CD14-positive monocyte (primary cell): ENCODE results near the gene RABEPK. TPM values are rescaled to one million over a fixed set of nuclear protein-coding genes. Genes with fewer than 3 reads are reported as not detected.
"Not testable (repeated sequence)": the region's sequence is repeated elsewhere in the genome, so short reads cannot be mapped to it uniquely, and the experiment has no call there.

Source experiments
- DNase-seq, 3 donors: peaks; one replicate each; pipeline ENCODE4 v3.0.0-alpha.2; 2011 to 2022
- H2AFZ ChIP-seq: 2 replicates; pipeline ENCODE4 v1.6.0; 2012; ENCODE audit warnings: mild to moderate bottlenecking, low read depth, low read length, inconsistent platforms; ENCODE audit not compliant: insufficient read depth, poor library complexity, severe bottlenecking
- H3K27ac ChIP-seq, 2 donors: 1 replicate in 1 of 2; 2 replicates in 1 of 2; pipeline ENCODE4 v1.5.1; 2012 to 2013; ENCODE audit warnings: low read length in 2 of 2, control low read depth in 1 of 2, inconsistent platforms in 1 of 2, low read depth in 1 of 2, mild to moderate bottlenecking in 1 of 2
- H3K27me3 ChIP-seq, 2 donors: one replicate each; pipeline versions ENCODE4 v1.6.0 to v1.6.1; 2011 to 2013; ENCODE audit warnings: low read length in 2 of 2; ENCODE audit not compliant: control insufficient read depth in 2 of 2, insufficient read depth in 2 of 2
- H3K36me3 ChIP-seq, 2 donors: replicated peaks in 1 of 2; 1 replicate in 1 of 2; 2 replicates in 1 of 2; pipeline versions ENCODE4 v1.5.1 to v1.6.1; 2012 to 2013; ENCODE audit warnings: low read length in 2 of 2, control low read depth in 1 of 2, inconsistent platforms in 1 of 2, mild to moderate bottlenecking in 1 of 2; ENCODE audit not compliant: insufficient read depth in 2 of 2, control insufficient read depth in 1 of 2
- H3K4me1 ChIP-seq, 2 donors: 1 replicate in 1 of 2; 2 replicates in 1 of 2; pipeline versions ENCODE4 v1.5.1 to v1.6.1; 2012 to 2013; ENCODE audit warnings: low read length in 2 of 2, control low read depth in 1 of 2, inconsistent platforms in 1 of 2, mild to moderate bottlenecking in 1 of 2, moderate library complexity in 1 of 2; ENCODE audit not compliant: insufficient read depth in 2 of 2, control insufficient read depth in 1 of 2
- H3K4me2 ChIP-seq: replicated peaks from 2 replicates; pipeline ENCODE3; 2012; ENCODE audit warnings: low read length, moderate library complexity, mild to moderate bottlenecking; ENCODE audit not compliant: poor library complexity, severe bottlenecking; ENCODE audit errors: extremely low read depth
- H3K4me3 ChIP-seq, 3 experiments: fragments of 200-600 bp in 1 of 3; sonication (generic) in 1 of 3; replicated peaks in 1 of 3; 1 replicate in 2 of 3; 2 replicates in 1 of 3; pipeline ENCODE4 v1.5.1; 2011 to 2013; ENCODE audit warnings: low read length in 3 of 3, mild to moderate bottlenecking in 3 of 3, control low read depth in 2 of 3, low read depth in 2 of 3, inconsistent platforms in 1 of 3, moderate library complexity in 1 of 3
- H3K79me2 ChIP-seq: 2 replicates; pipeline ENCODE4 v1.6.0; 2012; ENCODE audit warnings: mild to moderate bottlenecking, control low read depth, inconsistent platforms, low read length, moderate library complexity; ENCODE audit not compliant: insufficient read depth
- H3K9ac ChIP-seq: 2 replicates; pipeline ENCODE4 v1.6.0; 2017; ENCODE audit warnings: low read length, mild to moderate bottlenecking; ENCODE audit not compliant: insufficient read depth, poor library complexity, severe bottlenecking
- H3K9me3 ChIP-seq, 2 donors: replicated peaks in 1 of 2; 1 replicate in 1 of 2; 2 replicates in 1 of 2; pipeline versions ENCODE4 v1.5.1 to v1.6.1; 2012 to 2013; ENCODE audit warnings: low read length in 2 of 2, control low read depth in 1 of 2; ENCODE audit not compliant: control insufficient read depth in 1 of 2, insufficient read depth in 1 of 2
- H4K20me1 ChIP-seq: 2 replicates; pipeline ENCODE4 v1.6.0; 2012; ENCODE audit warnings: mild to moderate bottlenecking, low read length, control low read depth, moderate library complexity; ENCODE audit not compliant: insufficient read depth
- H3K27ac Mint-ChIP-seq, 7 donors: one replicate each; pipeline ENCODE4 v1.8.0; 2020; ENCODE audit warnings: mild to moderate bottlenecking in 7 of 7, mixed read lengths in 7 of 7, moderate library complexity in 6 of 7, inconsistent platforms in 2 of 7
- H3K27me3 Mint-ChIP-seq, 3 donors: one replicate each; pipeline ENCODE4 v1.8.0; 2021 to 2022; ENCODE audit warnings: low read depth in 3 of 3, mild to moderate bottlenecking in 3 of 3, mixed read lengths in 3 of 3, moderate library complexity in 3 of 3, inconsistent platforms in 1 of 3
- H3K36me3 Mint-ChIP-seq, 2 donors: one replicate each; pipeline ENCODE4 v1.8.0; 2020; ENCODE audit warnings: mixed read lengths in 2 of 2, inconsistent platforms in 1 of 2, mild to moderate bottlenecking in 1 of 2
- H3K4me1 Mint-ChIP-seq: one replicate; pipeline ENCODE4 v1.8.0; 2020; ENCODE audit warnings: mild to moderate bottlenecking, mixed read lengths
- H3K4me3 Mint-ChIP-seq, 2 donors: one replicate each; pipeline ENCODE4 v1.8.0; 2020; ENCODE audit warnings: mild to moderate bottlenecking in 2 of 2, mixed read lengths in 2 of 2, moderate library complexity in 1 of 2
- H3K9me3 Mint-ChIP-seq, 7 donors: one replicate each; pipeline ENCODE4 v1.8.0; 2020 to 2022; ENCODE audit warnings: mixed read lengths in 7 of 7, mild to moderate bottlenecking in 6 of 7, moderate library complexity in 6 of 7, inconsistent platforms in 2 of 7
- WGBS: methylation state at CpG from one replicate; pipeline ENCODE4 v1.1.5; 2013; ENCODE audit warnings: missing lambda C conversion rate; ENCODE audit not compliant: insufficient coverage; 5-methylcytosine and 5-hydroxymethylcytosine counted together
- intact Hi-C, 2 donors: fragments of 100-400 bp; cut with micrococcal nuclease; formaldehyde crosslinking; loops; one replicate each; pipeline versions ENCODE4 v1.15.0 to v1.15.1; 2023
- polyA plus RNA-seq, 3 donors: library from polyadenylated mRNA; depleted of rRNA in 1 of 3; unstranded in 2 of 3; stranded (reverse) in 1 of 3; fragments of 300-500 nt in 2 of 3; fragments of >200 nt in 1 of 3; fragmentation: Illumina TruSeq in 2 of 3; gene quantifications; 1 replicate in 2 of 3; 2 replicates in 1 of 3; pipeline ENCODE4 v1.2.3, GENCODE V29; 2012 to 2021
- TF ChIP-seq, protein P1 (sequence below): fragments of 200-600 bp; IDR thresholded peaks from one replicate; pipeline ENCODE4 v1.8.0; 2022; ENCODE audit warnings: antibody characterized with exemption, mild to moderate bottlenecking

RABEPK gene
- polyA plus RNA-seq, 3 donors = 9.5 to 18.5 (median 17.5) TPM

DNA sequence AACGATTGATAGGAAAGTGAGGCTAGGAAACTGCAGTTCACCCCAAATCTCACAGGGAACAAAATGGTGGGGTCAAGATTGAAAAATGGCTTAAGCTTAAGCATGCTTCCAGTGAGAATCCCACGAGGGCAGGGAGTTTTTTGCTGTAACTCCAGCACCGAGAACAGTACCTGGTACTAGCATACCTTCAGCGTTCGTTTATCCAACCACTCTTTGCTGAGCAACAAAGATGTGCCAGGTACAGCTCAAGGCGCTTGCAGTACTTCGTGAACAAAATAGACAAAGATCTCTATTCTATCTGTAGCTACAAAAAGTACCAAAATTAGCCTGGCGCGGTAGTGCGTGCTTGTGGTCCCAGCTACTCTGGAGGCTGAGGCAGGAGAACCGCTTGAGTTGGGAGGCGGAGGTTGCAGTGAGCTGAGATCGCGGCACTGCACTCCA, 10.0 kb upstream of the RABEPK start:
- Mint-ChIP-seq H3K4me1 (peaks cover 35% of the 10 kb centered on the region), H3K36me3 (peaks cover 2 to 14% of the 10 kb centered on the region in 2 donors), H3K4me3 (peak overlapping the region; percentile 94 to 95), H3K9me3 (no peaks in the 10 kb centered on the region), H3K27ac (peak overlapping the region; percentile 86 to 95 (median 93)), H3K27me3 (peaks cover 0 to 1% (median 0%) of the 10 kb centered on the region in 3 donors)
- DNase-seq = no peak
- no peaks in the 10 kb centered on the region for H3K36me3 ChIP-seq
- peaks cover 15% of the 10 kb centered on the region for H4K20me1 ChIP-seq
- no peaks in the 10 kb centered on the region for H3K9me3 ChIP-seq
- H3K27me3 ChIP-seq = no peaks in the 10 kb centered on the region
- intact Hi-C loops = loop anchor here in 1 of 2 donors (10.0 kb wide), 1 partner anchor 74 kb away; the partner anchor contains the start of gene GAPVD1
- H3K27ac ChIP-seq = peak overlapping the region; percentile 88 to 95
- peaks cover 23 to 36% of the 10 kb centered on the region in 2 donors for H3K4me1 ChIP-seq
- H3K79me2 ChIP-seq = peaks cover 56% of the 10 kb centered on the region
- peak overlapping the region; percentile 95 for H3K4me2 ChIP-seq
- TF ChIP-seq, protein P1, sequence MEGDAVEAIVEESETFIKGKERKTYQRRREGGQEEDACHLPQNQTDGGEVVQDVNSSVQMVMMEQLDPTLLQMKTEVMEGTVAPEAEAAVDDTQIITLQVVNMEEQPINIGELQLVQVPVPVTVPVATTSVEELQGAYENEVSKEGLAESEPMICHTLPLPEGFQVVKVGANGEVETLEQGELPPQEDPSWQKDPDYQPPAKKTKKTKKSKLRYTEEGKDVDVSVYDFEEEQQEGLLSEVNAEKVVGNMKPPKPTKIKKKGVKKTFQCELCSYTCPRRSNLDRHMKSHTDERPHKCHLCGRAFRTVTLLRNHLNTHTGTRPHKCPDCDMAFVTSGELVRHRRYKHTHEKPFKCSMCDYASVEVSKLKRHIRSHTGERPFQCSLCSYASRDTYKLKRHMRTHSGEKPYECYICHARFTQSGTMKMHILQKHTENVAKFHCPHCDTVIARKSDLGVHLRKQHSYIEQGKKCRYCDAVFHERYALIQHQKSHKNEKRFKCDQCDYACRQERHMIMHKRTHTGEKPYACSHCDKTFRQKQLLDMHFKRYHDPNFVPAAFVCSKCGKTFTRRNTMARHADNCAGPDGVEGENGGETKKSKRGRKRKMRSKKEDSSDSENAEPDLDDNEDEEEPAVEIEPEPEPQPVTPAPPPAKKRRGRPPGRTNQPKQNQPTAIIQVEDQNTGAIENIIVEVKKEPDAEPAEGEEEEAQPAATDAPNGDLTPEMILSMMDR = no peak
- H3K4me3 ChIP-seq = peak overlapping the region; percentile 66 to 97 (median 94)
- peak overlapping the region; percentile 99 for H3K9ac ChIP-seq
- WGBS = 68% methylated on average over 8 of the region's 14 CpGs
- peak overlapping the region; percentile 95 for H2AFZ ChIP-seq

DNA sequence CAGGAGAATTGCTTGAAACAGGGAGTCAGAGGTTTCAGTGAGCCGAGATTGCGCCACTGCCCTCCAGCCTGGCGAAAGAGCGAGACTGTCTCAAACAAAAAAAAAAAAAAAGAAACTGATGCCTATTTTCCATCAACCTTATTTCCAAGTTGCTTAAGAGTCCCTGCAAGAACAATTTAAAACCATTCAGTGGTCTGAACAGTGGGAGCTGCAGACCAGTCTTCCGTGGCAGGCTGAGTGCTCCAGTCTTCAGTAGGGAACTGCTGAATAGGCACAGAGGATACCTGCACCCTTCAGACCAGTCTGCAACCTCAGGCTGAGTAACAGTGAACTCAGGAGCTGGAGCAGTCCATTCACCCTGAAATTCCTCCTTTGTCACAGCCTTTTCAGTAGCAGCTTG, 5.9 kb upstream of the RABEPK start:
- DNase-seq, H3K27me3 ChIP-seq, H3K9ac ChIP-seq, H3K9me3 ChIP-seq, H3K9me3 Mint-ChIP-seq, H3K36me3 ChIP-seq, H3K27ac ChIP-seq, H3K27me3 Mint-ChIP-seq, H3K4me2 ChIP-seq, H2AFZ ChIP-seq, H3K36me3 Mint-ChIP-seq, H3K4me3 ChIP-seq, H4K20me1 ChIP-seq: not testable (repeated sequence)
- Histone ChIP-seq H3K79me2 (peaks cover 15% of the 10 kb centered on the region), H3K4me1 (peaks cover 16 to 20% of the 10 kb centered on the region in 2 donors)
- Mint-ChIP-seq H3K27ac (peak overlapping the region in 1 of 7 donors; percentile 3), H3K4me3 (peak overlapping the region in 1 of 2 donors; percentile 30), H3K4me1 (peaks cover 17% of the 10 kb centered on the region)
- 25% methylated on average over 5 of the region's 5 CpGs for WGBS
- intact Hi-C loops = loop anchor here in 1 of 2 donors (10.0 kb wide), 1 partner anchor 70 kb away; the partner anchor contains the start of gene GAPVD1

- peaks cover 15% of the 10 kb centered on the region for H3K4me1 Mint-ChIP-seq
- peaks cover 12 to 18% of the 10 kb centered on the region in 2 donors for H3K4me1 ChIP-seq
- intact Hi-C loops = loop anchor here in 1 of 2 donors (10.0 kb wide), 1 partner anchor 69 kb away; the partner anchor contains the start of gene GAPVD1
- not testable (repeated sequence) for DNase-seq, H3K27ac Mint-ChIP-seq, H3K27me3 ChIP-seq, H3K79me2 ChIP-seq, H3K9ac ChIP-seq, H3K4me3 ChIP-seq, H3K36me3 ChIP-seq, H4K20me1 ChIP-seq, H3K36me3 Mint-ChIP-seq, H3K9me3 Mint-ChIP-seq, H3K9me3 ChIP-seq, H3K27me3 Mint-ChIP-seq, H3K27ac ChIP-seq, H3K4me2 ChIP-seq, H2AFZ ChIP-seq, H3K4me3 Mint-ChIP-seq
- no CpG with 5 or more reads among the region's 1 CpG for WGBS
Measured at GRCh38 chr9:125195591-125195990, 4.8 kb upstream of the RABEPK start.
